Measurements from ENCODE around the gene ITGB1BP2. TPM values are rescaled to one million over a fixed set of nuclear protein-coding genes. Genes with fewer than 3 reads are reported as not detected.
A peak's percentile ranks its signal among the peaks of the same experiment; 100 is the strongest.
"Not testable (repeated sequence)": the region's sequence is repeated elsewhere in the genome, so short reads cannot be mapped to it uniquely, and the experiment has no call there.

The ITGB1BP2 gene
- total RNA-seq, 1 donor from 2014 or later = 88.6 TPM

- ATAC-seq = peak; percentile 27
- intact Hi-C loops (cut with micrococcal nuclease) = no loop called here
- no peak for DNase-seq
These were observed 3.4 kb upstream of the ITGB1BP2 start for GRCh38 chrX:71298119-71298518.

GRCh38 chrX:71300064-71300463, 1.5 kb upstream of the ITGB1BP2 start:
- ATAC-seq; intact Hi-C loops (cut with micrococcal nuclease); DNase-seq: not testable (repeated sequence)

DNA sequence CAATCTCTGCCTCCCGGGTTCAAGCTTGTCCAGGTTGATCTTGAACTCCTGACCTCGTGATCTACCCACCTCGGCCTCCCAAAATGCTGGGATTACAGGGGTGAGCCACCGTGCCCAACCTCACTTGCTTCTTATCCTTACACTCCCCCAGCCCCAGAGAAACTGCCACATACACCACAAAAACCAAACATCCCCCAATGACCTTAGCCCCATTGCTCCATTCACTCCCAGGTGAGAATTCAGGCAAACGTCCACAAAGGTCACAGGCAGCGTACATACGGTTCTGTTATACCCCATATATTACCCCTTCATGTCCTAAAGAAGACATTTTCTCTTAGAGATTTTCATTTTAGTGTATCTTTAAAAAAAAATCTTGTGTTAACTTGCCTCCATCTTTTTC, 1.1 kb upstream of the ITGB1BP2 start:
- intact Hi-C loops (cut with micrococcal nuclease); ATAC-seq: not testable (repeated sequence)

GRCh38 chrX:71302461-71303213, 1.1 kb downstream of the ITGB1BP2 start:
- DNase-seq = no peak
- peak; percentile 19 for ATAC-seq
- intact Hi-C loops (cut with micrococcal nuclease) = no loop called here

More for the DNA sequence above, 1.1 kb upstream of the ITGB1BP2 start:
- not testable (repeated sequence) for DNase-seq

GRCh38 chrX:71304561-71304960, 3.0 kb downstream of the ITGB1BP2 start:
- DNase-seq (no peak), ATAC-seq (no peak)
- intact Hi-C loops (cut with micrococcal nuclease) = no loop called here

GRCh38 chrX:71315917-71316316, 14.4 kb downstream of the ITGB1BP2 start:
- no peak for DNase-seq
- no peak for ATAC-seq
- intact Hi-C loops (cut with micrococcal nuclease) = no loop called here

GRCh38 chrX:71316959-71317358, 15.4 kb downstream of the ITGB1BP2 start:
- ATAC-seq = peak; percentile 52
- intact Hi-C loops (cut with micrococcal nuclease); DNase-seq: not testable (repeated sequence)

GRCh38 chrX:71320126-71320525, 18.6 kb downstream of the ITGB1BP2 start:
- no peak for DNase-seq
- intact Hi-C loops (cut with micrococcal nuclease) = no loop called here
- no peak for ATAC-seq

GRCh38 chrX:71321731-71322130, 20.2 kb downstream of the ITGB1BP2 start:
- ATAC-seq (no peak), DNase-seq (no peak)
- intact Hi-C loops (cut with micrococcal nuclease) = no loop called here

GRCh38 chrX:71324452-71324851, 22.9 kb downstream of the ITGB1BP2 start:
- DNase-seq; intact Hi-C loops (cut with micrococcal nuclease); ATAC-seq: not testable (repeated sequence)

DNA sequence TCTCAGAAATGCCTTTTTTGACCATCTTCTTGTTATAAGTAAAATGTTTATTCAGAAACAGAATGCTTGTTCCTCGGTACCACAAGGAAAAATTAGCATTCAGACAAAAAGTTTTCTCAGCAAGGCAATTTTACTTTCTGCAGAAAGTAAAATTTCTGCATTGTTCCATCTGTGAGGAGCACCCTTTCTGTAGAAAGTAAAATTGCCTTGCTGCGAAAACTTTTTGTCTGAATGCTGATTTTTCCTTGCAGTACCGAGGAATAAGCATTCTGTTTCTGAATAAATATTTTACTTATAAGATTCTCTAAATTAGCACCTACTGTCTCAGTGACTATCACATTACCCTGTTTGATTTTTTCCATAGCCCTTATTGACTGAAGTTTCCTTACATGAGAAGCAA, 24.8 kb downstream of the ITGB1BP2 start:
- intact Hi-C loops (cut with micrococcal nuclease) = no loop called here
- ATAC-seq (no peak), DNase-seq (no peak)

DNA sequence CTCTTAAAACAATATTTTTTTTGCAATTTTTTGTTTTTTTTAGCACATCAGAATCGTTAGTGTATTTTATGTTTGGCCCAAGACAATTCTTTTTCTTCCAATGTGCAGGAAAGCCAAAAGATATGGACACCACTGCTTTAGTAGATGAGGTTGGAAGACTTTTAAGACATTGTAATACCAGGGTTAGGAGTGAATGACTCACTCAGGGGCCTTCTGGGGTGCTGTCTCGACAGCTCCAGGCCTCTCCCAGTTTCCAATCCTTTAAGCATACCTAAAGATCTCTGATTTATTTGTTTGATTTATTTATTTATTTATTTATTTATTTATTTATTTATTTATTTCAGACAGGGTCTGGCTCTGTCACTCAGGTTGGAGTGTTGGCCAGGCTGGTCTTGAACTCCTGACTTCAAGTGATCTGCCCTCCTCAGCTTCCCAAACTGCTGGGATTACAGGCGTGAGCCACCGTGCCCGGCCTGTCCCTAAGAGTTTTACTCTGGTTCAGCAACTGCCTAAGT, 47.7 kb downstream of the ITGB1BP2 start:
- ATAC-seq; DNase-seq; intact Hi-C loops (cut with micrococcal nuclease): not testable (repeated sequence)

DNA sequence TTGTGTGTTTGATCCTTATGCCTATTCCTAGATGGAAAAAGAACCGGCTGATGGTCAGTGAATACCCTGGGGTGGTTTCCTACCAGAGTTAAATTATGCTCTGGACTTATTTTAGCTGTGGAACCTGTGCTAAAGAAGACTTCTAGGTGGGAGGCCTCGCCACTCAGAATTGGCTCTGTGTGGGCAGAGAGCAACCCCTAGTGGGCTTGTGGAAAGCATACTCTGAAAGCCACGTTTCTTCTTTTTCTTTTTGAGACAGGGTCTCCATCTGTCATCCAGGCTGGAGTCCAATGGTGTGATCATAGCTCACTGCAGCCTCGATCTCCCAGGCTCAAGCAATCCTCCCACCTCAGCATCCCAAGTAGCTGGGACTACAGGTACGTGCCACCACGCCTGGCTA, 48.3 kb downstream of the ITGB1BP2 start:
- DNase-seq; intact Hi-C loops (cut with micrococcal nuclease); ATAC-seq: not testable (repeated sequence)

- intact Hi-C loops (cut with micrococcal nuclease); ATAC-seq; DNase-seq: not testable (repeated sequence)
These were observed 50.9 kb downstream of the ITGB1BP2 start for GRCh38 chrX:71352439-71352838.

Other genes with a start within 250 kb of the ITGB1BP2 start
- 45.4 TPM for gene SNX12, start 233.4 kb upstream of the ITGB1BP2 start, total RNA-seq
- gene FOXO4, start 205.9 kb upstream of the ITGB1BP2 start, total RNA-seq = 56.3 TPM
- gene CXorf65, start 195.0 kb upstream of the ITGB1BP2 start, total RNA-seq = not detected
- 3.0 TPM for gene IL2RG, start 190.2 kb upstream of the ITGB1BP2 start, total RNA-seq
- gene MED12, start 183.2 kb upstream of the ITGB1BP2 start, total RNA-seq = 18.3 TPM
- gene NLGN3, start 156.9 kb upstream of the ITGB1BP2 start, total RNA-seq = 0.92 TPM
- gene GJB1, start 78.5 kb upstream of the ITGB1BP2 start, total RNA-seq = not detected
- 16.3 TPM for gene ZMYM3, start 47.6 kb upstream of the ITGB1BP2 start, total RNA-seq
- 105 TPM for gene NONO, start 18.1 kb upstream of the ITGB1BP2 start, total RNA-seq
- gene TAF1, start 64.6 kb downstream of the ITGB1BP2 start, total RNA-seq = 15.8 TPM
- 96.4 TPM for gene OGT, start 231.4 kb downstream of the ITGB1BP2 start, total RNA-seq

Measured in left ventricle myocardium superior (tissue), 1 donor.